Measurements from ENCODE around the gene SPAG16. TPM values are rescaled to one million over a fixed set of nuclear protein-coding genes. Genes with fewer than 3 reads are reported as not detected.

The SPAG16 gene
- total RNA-seq = 26.4 and 36.9 TPM in 2 replicates

GRCh38 chr2:213284105-213285090 is at the start of gene SPAG16:
SPAG16 (plus strand) TSS chr2:213284464.

GRCh38 chr2:214410918-214411554 is 1126.8 kb downstream of the SPAG16 start, which contains the start of gene VWC2L:
VWC2L (plus strand) TSS chr2:214411054; CDS start chr2:214414194, 3,140 bp downstream.

Other genes with a start within 250 kb of the SPAG16 start
- gene IKZF2, start 132.9 kb upstream of the SPAG16 start, total RNA-seq = 3.7 and 11.3 TPM in 2 replicates

Data from pericardium fibroblast (primary cell).